OCI-LY3 (cell line): ENCODE measurements around the gene GATAD2B.

ENCODE experiments used
- EZH2phosphoT487 ChIP-seq: fragments of 200-600 bp; shearing (Covaris generic); IDR thresholded peaks from 2 replicates; pipeline ENCODE4 v1.6.1; 2018; ENCODE audit warnings: antibody characterized with exemption, mixed run types, low read depth
- TF ChIP-seq, protein P1 (sequence below): fragments of 200-600, 300-600 bp; sonication (generic); IDR thresholded peaks from 2 replicates; pipeline ENCODE4 v1.5.1; 2014; ENCODE audit warnings: antibody characterized with exemption, low read length, low read depth

DNA sequence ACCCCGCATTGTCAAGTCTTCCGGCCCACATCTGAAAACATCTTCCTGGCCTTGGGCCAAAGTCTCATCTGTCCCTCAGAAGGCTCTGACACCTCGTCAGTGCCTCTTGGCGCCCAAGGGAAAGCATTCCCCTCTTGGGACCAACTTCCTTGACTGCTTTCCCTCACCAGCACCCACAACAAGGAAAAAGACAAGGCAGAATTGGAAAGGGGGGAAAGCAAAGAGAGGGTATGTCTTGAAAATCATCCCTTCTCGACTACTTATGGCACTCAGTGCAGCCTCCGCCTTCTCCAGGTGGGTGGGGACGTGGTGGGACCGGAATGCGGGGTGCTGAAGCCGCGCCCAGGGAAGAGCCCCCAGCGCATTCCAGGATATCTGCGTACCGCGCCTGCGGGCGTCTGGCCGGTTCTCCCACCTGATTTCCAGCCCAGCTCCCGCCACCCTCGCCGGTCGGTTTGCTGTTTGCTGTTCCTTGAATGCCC is 41.1 kb upstream of the GATAD2B start:
- TF ChIP-seq, protein P1, sequence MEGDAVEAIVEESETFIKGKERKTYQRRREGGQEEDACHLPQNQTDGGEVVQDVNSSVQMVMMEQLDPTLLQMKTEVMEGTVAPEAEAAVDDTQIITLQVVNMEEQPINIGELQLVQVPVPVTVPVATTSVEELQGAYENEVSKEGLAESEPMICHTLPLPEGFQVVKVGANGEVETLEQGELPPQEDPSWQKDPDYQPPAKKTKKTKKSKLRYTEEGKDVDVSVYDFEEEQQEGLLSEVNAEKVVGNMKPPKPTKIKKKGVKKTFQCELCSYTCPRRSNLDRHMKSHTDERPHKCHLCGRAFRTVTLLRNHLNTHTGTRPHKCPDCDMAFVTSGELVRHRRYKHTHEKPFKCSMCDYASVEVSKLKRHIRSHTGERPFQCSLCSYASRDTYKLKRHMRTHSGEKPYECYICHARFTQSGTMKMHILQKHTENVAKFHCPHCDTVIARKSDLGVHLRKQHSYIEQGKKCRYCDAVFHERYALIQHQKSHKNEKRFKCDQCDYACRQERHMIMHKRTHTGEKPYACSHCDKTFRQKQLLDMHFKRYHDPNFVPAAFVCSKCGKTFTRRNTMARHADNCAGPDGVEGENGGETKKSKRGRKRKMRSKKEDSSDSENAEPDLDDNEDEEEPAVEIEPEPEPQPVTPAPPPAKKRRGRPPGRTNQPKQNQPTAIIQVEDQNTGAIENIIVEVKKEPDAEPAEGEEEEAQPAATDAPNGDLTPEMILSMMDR: no peak
- TF ChIP-seq EZH2phosphoT487: no peak
